ENCODE results near the gene MNT.

Gene MNT

GRCh38 chr17:2380950-2381649 is 19.8 kb downstream of the MNT start:
- no peak for DNase-seq (ENCODE audit: low spot score)

GRCh38 chr17:2380226-2380922 is 20.5 kb downstream of the MNT start:
- no peak for DNase-seq (ENCODE audit: low spot score)

GRCh38 chr17:2379489-2380225 is 21.2 kb downstream of the MNT start:
- DNase-seq (ENCODE audit: low spot score): no peak

- DNase-seq (ENCODE audit: low spot score): no peak
Observed at GRCh38 chr17:2378905-2379304, 22.0 kb downstream of the MNT start.

DNA sequence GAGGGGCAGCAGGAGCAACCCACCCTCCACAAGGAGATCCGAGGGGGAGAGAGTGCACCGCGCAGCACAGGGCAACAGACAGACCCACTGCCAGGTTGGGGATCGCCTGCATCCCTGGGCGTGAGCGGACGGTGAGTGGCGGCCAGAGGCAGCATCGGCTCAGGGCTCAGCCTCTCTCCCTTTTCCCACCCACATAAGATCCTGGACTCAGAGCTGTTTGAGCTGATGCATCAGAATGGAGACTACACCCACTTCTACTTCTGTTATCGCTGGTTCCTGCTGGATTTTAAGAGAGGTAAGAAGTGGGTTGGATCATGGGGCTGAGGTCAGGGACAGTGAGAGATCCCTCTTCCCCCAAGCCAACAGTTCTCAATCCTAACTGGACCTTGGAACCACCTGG is 23.2 kb downstream of the MNT start:
- DNase-seq (ENCODE audit: low spot score): no peak

GRCh38 chr17:2376107-2376506 is 24.8 kb downstream of the MNT start:
- no peak for DNase-seq (ENCODE audit: low spot score)

DNA sequence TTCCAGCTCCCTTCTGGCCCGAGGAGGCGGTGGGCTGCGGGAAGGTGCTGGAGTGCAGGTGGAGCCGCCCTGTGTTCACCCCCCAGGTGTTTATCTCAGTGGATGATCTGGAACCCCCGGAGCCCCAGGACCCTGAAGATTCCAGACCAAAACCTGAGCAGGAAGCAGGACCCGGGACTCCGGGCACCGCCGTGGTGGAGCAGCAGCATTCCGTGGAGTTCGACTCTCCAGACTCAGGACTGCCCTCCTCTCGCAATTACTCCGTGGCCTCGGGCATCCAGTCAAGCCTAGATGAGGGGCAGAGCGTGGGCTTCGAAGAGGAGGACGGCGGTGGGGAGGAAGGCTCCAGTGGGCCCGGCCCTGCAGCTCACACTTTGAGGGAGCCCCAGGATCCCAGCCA is 25.5 kb downstream of the MNT start:
- no peak for DNase-seq (ENCODE audit: low spot score)

GRCh38 chr17:2374549-2375285 is 26.1 kb downstream of the MNT start:
- no peak for DNase-seq (ENCODE audit: low spot score)

GRCh38 chr17:2373179-2373578 is 27.7 kb downstream of the MNT start:
- DNase-seq (ENCODE audit: low spot score): no peak

GRCh38 chr17:2372681-2373080 is 28.2 kb downstream of the MNT start:
- no peak for DNase-seq (ENCODE audit: low spot score)

DNA sequence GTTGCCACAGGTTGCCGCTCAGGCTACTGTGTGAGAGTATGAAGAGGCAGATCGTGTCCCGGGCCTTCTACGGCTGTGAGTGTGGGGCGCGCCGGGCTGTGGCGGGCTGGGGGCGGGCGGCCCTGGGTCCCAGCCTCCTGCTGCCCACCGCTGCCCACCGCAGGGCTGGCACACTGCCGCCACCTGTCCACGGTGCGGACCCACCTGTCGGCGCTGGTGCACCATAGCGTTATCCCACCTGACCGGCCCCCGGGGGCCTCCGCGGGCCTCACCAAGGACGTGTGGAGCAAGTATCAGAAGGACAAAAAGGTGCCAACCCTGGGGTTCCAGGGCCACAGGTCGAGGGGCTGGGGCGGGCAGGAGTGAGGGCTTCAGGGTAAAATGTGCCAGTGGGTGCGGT is 28.7 kb downstream of the MNT start:
- DNase-seq (ENCODE audit: low spot score): no peak

DNA sequence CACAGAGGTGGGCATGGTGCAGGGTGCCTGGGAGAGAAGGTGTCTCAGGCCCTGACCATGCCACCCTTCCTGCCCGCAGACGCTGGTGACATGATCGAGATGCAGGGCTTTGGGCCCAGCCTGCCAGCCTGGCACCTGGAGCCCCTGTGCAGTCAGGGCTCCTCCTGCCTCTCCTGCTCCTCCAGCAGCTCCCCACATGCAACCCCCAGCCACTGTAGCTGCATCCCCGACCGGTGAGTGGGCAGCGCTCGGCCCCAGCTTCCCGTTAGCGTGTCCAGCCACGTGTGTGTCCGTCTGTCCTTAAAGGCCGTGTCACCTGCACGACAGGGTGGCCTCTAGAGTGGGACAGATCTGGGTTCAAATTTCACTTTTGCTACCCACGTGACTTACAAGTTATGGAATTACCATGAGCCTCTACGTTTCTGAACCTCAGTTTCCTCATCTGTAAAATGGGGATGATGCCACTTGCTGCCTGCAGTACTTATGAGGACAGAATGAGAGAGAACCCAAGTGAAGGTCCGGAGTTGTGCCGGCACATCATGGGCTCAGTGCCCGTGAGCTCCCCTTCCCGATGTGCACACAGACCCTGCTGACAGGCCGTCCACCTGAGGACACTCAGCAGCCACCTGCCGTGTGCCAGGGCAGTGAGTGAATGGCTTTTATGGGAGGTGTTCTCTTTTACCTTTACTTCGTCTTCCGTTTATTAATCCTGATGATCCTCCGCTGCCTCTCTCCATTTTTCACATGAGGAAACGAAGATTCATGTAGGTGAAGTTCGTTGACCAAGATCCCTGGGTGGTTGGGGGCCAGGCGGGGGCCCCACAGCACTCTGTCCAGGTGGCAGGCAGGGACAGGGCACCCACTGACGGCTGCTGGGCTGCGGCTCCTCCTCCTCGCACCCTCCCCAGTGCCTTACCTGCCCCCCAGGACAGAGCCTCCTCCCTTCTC is 29.4 kb downstream of the MNT start:
- DNase-seq (ENCODE audit: low spot score): no peak

DNA sequence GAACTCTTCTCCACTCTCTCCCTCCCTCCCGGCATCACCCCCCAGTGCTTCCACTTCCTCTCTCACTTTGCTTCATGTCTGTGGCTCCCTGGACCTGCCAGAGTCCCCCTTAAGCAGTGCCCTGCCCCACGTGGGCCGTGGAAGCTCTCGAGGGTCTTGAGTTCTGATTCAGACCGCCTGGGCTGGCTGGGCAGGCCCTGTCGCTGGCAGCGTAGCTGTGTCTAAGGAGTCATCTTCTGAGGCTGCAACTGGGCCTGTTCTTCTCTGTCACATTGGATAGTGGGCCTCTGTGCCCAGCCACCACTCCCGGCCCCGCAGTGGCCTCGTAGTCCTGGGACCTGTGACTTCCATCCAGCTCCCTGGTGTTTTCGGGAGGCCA is 30.7 kb downstream of the MNT start:
- no peak for DNase-seq (ENCODE audit: low spot score)

DNA sequence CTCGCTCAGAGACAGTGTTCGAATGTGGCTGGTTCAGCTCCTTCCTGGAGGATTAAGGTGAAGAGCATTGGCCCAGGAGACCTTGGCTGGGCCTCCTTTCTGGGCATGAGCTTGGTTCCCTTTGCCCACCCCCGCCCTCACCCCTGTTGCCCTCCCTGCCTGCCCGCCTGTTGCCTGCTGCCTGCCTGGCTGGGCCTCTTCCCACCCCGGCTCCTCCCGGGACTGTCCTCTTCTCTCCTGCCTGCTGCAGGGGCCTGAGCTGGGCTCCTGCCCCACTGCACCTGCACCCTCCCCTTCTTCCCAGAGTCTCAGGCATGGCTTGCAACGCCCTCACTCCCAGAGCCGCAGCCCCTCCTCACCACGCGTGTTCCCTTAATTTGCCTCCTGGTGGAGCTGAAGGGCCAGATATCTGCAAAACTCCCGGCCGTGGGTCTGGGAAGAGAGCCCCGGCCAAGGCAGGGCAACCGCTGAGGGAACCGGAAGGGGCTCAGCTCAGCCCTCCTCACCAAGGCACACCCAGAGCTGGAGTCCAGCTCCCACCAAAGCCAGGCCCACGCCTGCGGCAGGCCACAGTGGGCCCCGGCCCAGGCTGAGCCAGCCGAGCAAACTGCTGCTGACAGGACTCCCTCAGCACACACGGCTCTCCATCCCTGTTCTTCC is 31.2 kb downstream of the MNT start:
- no peak for DNase-seq (ENCODE audit: low spot score)

GRCh38 chr17:2369039-2369438 is 31.8 kb downstream of the MNT start:
- no peak for DNase-seq (ENCODE audit: low spot score)

DNA sequence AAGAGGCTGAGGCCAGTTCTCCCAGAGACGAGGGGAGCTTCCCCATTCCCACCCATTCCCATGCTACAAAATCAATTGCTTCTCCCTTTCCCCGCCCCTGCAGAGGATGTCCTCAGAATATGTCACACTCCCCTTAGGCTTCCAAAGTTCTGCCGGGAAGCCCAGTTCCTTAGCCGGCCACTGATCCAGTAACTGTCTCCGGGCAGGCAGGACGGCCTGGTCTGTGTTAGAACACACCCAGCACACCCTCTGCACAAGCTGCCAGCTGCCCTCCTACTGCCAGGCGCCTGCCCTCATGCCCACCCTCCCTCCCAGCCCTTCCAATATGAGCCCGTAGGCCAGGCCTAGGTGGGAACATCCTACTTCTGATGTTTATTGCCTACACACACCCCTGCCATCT is 32.5 kb downstream of the MNT start:
- no peak for DNase-seq (ENCODE audit: low spot score)

DNA sequence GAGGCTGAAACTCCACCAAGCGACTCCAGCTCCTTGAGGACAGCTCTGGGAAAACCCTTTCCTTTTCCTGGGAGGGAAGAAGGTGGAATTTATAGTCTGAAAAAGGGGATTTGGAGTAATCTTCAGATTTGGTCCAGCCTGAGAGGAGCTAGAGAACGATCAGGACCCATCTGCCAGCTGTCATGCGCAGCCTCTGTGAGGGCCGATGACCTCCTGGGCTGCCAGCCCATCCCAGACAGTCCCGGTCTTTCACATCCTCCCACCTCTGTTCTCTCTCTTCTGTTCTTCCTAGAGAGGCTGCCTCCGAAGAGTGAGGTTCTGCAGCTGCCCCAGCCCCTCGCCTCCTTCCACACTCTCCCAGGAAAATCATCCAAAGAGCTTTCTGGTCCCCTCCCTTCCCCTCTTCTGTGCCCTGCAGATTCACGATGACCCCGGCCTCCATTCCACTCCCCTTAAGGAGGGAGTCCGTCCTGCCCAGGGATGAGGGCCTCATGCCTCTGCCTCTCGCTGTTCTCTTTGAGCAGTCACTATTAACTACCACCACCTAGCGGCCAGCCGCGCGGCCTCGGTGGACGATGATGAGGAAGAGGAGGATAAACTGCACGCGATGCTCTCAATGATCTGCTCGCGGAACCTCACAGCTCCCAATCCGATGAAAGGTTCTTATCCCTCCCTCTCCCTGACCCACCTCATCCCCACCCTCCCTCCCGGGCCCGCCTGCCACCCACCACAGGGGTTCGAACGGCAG is 33.9 kb downstream of the MNT start:
- DNase-seq (ENCODE audit: low spot score): no peak

GRCh38 chr17:2365132-2365531 is 35.7 kb downstream of the MNT start:
- DNase-seq (ENCODE audit: low spot score): no peak

GRCh38 chr17:2364763-2365116 is 36.1 kb downstream of the MNT start:
- DNase-seq (ENCODE audit: low spot score): no peak

All from activated CD4-positive, alpha-beta T cell treated with anti-CD3 and anti-CD28 coated beads, Interleukin-2, Interleukin-4, amounts not matched to agents 100 ng/mL and 50 ng/mL, durations not matched to agents 16 hours and 8 hours (primary cell).